CD4-positive, alpha-beta T cell treated with Interleukin-6 at 100 ng/mL for 8 hours (primary cell): ENCODE results near the gene CMA1.
"Not testable (repeated sequence)": the region's sequence is repeated elsewhere in the genome, so short reads cannot be mapped to it uniquely, and the experiment has no call there.

Experiments used
- DNase-seq: peaks from one replicate; pipeline ENCODE4 v3.0.0-alpha.2; 2020; ENCODE audit warnings: mixed read lengths, low spot score

The CMA1 gene, protein sequence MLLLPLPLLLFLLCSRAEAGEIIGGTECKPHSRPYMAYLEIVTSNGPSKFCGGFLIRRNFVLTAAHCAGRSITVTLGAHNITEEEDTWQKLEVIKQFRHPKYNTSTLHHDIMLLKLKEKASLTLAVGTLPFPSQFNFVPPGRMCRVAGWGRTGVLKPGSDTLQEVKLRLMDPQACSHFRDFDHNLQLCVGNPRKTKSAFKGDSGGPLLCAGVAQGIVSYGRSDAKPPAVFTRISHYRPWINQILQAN

DNA sequence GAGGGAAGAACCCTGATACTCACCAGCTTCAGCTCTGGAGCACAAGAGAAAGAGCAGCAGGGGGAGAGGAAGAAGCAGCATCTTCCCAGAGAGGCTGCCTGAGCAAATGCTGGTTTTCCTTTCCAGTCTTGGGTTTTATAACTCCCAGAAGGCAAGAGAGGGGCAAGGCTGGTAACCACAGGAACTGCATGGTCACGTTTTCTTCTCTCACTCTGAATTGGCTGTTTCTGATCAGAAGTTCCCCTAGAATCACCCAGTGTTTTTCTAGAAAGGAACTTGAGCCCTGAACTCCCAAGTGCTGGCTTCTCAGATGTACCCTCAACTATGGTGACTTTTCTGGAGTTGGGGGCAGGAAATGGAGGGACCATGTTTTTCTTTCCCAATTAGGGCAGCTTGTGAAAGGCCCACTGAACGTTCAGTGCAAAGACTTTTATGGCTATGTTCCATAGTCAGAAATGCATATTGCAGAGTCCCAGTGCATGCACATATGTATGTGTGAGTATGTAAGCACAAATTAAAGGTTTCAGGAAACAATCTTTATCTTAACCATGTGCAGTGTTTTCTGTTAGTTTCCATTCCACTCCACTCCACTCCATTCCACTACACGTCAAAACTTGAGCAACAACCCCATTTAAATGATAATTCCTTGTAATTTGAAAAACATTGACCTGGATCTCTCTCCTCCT, at the start of gene CMA1:
Gene CMA1, minus strand, starts transcription at position 111 of the 686 bp plus-strand sequence. Its CDS starts 30 bp downstream, at position 81.
- DNase-seq, result no peak

DNA sequence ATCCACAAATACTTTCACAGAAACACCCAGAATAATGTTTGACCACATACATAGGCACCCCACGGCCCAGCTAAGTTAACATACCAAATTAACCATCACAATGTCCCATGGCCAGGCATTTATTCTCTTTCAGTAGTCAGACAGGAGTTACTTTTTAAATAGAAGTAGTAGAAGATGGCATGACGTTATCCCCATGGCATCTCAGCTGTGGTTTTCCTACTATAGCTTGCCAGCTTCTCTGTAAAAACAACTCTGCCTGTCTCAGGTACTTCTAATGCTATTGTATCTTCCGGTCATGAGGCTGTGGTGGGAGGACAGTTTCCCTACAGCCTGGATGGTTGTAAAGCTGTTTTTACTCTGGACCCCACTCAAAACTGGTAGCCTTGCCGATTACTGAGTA, 48.7 kb upstream of the CMA1 start:
- no peak for DNase-seq

DNA sequence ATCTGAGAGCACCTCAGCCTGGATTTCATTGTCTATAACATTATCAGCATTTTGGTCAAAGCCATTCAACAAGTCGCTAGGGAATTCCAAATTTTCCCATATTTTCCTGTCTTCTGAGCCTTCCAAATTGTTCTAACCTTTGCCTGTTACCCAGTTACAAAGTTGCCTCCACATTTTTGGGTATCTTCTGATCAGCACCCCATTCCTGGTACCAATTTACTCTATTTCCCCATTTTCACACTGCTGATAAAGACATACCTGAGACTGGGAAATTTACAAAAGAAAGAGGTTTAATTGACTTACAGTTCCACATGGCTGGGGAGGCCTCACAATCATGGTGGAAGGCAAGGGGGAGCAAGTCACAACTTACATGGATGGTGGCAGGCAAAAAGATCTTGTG, 41.0 kb upstream of the CMA1 start:
- DNase-seq, result not testable (repeated sequence)

DNA sequence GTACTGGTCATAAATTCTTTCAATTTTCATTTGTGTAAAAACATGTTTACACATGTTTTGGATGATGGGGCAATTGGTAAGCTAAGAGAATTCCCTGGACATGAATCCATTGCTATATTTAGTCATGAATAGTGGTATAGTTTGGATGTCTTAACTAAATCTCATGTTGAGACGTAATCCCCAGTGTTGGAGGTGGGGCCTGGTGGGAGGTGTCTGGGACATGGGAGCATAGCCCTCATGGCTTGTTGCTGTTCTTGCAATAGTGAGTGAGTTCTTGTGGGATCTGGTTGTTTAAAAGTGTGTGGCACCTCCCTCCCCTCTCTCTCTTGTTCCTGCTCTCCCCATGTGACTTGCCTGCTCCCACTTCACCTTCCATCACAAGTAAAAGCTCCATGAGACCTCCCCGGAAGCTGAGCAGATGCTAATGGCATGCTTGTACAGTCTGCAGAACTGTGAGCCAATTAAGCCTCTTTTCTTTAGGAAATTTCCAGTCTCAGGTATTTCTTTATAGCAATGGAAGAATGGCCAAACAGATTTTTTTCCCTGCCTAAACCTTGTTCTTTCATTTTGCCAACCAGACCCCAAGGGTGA, 34.4 kb upstream of the CMA1 start:
- no peak for DNase-seq

DNA sequence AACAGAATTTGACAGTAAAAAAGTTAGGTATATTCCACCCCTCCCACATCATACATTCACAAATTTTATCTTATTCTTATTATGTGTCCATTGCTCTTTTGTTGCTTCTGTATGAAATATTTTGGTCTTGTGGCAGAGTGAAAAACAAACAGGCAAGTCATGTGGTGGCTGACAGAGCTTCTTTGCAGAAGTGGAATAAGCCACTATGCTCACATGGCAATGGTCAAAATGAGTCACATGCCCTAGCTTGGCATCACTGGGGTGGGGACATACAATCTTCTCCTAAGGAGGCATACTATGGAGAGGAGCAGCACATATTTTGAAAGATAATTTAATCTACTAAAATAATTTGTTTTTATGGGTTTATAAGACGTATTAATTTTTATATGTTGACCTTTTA, 27.7 kb upstream of the CMA1 start:
- DNase-seq, result no peak

DNA sequence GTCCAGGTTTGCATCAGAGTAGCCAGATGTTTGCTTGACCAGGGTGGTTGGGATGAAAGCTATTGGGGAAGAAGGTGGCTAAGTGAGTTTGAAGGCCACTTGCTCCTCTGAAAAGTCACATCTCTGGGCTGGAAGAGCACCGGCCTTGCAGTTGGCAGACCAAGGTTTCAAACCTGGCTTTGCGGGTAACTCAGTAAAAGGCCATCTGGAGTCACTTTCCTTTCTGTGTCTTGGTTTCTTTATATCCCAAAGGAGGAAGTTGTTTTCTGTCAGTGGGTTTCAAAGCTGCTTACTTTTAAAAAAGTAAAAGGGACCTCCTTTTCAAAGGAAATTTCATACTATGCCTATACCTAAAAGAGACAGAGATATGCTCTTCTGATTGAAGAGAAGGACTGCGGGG, 26.2 kb upstream of the CMA1 start:
- no peak for DNase-seq

DNA sequence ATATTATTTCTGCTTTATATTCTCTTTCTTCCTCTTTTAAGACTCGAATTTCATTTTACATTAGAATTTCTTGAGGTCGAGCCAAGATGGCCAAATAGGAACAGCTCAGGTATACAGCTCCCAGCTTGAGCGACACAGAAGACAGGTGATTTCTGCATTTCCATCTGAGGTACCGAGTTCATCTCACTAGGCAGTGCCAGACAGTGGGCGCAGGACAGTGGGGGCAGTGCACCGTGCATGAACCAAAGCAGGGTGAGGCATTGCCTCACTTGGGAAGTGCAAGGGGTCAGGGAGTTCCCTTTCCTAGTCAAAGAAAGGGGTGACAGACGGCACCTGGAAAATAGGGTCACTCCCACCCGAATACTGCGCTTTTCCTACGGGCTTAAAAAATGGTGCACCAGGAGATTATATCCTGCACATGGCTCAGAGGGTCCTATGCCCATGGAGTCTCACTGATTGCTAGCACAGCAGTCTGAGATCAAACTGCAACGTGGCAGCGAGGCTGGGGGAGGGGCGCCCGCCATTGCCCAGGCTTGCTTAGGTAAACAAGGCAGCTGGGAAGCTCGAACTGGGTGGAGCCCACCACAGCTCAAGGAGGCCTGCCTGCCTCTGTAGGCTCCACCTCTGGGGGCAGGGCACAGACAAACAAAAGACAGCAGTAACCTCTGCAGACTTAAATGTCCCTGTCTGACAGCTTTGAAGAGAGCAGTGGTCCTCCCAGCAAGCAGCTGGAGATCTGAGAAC, 18.0 kb upstream of the CMA1 start:
- DNase-seq, result not testable (repeated sequence)

DNA sequence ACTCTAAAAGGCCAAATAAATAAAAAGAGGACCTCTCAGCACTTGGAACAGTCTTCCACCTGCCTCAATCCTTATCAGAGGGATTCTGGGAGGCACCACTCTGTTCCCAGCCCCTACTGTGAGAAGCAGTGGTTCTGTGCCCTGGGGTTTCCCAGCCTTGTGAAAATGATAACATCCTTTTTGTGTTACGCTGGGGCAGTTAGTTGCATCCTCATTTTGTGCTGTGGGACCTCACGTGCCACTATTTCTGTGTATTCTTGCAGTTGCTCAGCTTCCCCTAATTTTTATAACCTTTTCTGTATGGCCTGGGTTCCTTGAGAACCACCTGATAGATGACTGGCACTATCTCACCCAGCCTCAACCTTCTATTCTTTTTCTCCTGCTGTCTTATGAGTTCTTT, 10.8 kb upstream of the CMA1 start:
- no peak for DNase-seq

DNA sequence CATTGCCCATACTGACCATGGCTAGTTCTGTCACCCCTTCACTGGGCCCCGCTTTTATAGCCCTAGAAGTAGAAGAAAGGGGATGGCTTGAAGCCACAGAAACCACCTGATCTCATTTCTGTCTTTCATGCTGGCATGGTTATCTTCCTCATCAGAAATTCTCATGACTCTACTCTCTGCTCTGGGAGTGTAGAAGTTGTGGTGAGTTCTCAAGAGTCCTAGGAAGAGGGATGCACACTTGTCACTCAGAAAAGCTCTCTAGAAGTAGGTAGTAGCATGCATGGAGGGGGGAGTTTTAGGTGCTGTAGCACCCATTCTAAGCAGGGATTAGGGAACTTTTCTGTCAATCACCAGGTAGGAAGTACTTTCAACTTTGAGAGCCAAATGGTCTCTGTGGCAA, 6.1 kb upstream of the CMA1 start:
- no peak for DNase-seq

DNA sequence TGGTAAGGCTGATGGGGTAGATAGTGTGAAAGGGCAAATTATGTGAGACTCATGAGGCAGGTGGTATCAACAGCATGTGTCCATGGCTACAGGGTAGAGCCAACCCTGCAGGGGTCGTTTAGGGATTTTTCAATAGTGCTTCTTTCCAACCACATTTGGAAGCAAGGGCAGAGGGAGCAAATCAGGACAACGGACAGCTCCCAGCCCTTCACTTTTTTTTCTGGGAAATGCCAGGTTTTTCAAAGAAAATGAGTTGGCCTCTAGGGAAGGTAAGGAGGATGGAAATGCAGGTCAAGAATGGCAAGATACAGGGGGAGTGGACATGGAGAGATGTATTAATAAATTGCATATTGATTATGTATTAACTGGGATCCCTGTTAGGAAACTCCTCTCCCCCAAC, 4.9 kb upstream of the CMA1 start:
- no peak for DNase-seq

DNA sequence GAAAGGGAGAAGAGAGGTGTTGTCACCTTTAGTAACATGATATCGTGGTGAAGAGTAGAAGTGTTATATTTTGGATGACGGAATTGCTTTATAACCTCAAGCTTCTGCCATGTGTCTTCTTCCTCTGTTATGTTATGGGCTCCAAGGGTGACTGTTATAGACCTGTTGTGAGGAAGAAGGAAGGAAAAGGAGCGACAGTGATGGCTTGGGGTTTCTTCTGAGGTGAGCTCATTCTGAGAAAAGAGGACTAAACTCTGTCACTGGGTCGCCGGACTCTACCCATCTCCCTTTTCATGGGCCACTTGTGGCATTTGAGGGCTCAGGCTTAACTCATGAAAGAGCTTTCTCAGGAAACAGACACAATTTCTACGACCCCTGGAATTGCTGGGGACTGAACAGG, 1.6 kb downstream of the CMA1 start:
- DNase-seq, result no peak

DNA sequence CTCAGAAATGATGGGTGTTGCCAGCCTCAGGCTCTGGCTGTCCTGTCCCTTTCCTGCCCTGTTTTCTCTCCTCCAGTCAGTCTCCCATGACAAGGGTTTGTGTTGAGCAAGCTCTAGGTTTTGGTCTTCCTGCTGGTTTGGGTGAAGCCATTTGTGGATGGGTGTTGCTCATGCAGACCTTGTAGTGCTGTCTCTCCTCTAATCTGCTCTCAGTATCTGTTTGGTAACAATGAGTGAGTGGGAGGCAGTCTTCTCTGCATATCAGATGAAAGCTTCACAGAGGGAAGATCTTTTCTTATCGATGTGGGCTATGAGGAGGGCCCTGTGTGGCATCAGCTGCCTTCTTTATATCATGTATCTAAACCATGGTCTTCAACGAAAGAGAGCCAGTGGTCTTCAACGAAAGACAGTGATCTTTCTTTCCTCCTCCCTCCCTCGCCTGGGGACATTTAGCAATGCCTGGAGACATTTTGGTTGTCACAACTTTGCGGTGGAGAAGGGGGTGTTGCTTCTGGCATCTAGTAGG, 3.6 kb downstream of the CMA1 start:
- no peak for DNase-seq

DNA sequence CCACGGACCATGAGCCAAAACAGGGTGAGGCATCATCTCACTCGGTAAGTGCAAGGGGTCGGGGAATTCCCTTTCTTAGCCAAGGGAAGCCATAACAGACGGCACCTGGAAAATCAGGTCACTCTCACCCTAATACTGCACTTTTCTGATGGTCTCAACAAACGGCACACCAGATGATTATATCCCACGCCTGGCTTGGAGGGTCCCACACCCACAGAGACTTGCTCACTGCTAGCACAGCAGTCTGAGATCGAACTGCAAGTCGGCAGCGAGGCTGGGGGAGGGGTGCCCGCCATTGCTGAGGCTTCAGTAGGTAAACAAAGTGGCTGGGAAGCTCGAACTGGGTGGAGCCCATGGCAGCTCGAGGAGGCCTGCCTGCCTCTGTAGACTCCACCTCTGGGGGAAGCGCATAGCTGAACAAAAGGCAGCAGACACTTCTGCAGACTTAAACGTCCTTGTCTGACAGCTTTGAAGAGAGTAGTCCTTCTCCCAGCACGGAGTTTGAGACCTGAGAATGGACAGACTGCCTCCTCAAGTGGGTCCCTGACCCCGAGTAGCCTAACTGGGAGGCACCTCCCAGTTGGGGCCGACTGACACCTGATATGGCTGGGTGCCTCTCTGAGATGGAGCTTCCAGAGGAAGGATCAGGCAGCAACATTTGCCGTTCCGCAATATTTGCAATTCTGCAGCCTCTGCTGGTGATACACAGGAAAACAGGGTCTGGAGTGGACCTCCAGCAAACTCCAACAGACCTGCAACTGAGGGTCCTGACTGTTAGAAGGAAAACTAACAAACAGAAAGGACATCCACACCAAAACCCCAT, 16.3 kb downstream of the CMA1 start:
- DNase-seq, result not testable (repeated sequence)

DNA sequence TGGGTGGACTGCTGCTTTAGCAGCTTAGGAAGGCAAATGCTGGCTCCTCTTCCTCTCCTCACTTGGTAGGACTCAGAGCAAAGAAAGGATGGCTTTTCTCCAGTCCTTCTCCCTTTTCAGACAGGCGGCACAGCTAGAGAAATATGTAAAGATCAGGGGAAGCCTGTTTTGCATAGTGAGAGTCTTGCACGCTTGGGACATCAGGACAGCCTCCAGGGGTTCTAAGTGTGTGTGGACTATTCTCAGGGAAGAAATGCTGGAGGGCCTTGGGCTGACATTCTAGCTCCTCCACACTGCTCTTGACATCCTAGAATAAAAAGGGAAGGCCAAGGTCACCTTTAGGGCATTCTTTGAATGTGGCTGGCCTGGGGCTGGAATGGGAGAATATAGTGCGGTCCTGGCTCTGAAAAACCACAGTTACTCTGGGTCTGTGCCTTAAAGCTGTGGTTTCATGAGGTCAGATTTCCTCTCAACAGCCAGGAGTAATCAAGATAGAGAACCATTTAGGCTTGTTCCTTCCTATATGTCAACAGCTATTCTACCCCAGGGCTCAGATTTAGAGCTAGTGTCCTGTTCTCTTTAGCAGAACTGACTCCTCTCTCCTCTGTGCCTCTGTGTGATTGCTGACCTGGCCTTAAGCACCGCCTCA, 24.3 kb downstream of the CMA1 start:
- DNase-seq, result peak; percentile 39

DNA sequence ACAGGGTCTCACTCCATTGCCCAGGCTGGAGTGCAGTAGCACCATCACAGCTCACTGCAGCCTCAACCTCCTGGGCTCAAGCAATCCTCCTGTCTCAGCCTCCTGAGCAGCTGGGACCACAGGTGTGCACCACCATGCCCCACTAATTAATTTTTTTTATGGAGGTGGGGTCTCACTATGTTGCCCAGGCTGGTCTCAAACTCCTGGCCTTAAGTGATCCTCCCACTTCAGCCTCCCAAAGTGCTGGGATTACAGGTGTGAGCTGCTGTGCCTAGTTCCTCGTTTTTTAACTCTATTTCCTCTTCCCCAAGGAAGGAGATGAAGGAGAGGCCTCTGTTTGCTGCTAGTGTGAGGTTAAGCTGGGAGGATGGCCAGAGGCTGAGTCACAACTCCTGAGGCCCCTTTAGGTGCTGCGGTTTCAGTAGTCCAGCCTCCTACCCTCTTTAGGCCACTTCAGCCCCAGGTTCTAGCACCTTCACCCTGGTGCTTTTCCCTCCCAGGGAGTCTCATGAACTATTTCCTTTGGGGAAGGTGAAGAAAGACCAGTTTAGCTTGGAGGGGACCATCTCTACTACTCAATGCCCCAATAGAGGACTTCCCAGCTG, 25.3 kb downstream of the CMA1 start:
- not testable (repeated sequence) for DNase-seq

DNA sequence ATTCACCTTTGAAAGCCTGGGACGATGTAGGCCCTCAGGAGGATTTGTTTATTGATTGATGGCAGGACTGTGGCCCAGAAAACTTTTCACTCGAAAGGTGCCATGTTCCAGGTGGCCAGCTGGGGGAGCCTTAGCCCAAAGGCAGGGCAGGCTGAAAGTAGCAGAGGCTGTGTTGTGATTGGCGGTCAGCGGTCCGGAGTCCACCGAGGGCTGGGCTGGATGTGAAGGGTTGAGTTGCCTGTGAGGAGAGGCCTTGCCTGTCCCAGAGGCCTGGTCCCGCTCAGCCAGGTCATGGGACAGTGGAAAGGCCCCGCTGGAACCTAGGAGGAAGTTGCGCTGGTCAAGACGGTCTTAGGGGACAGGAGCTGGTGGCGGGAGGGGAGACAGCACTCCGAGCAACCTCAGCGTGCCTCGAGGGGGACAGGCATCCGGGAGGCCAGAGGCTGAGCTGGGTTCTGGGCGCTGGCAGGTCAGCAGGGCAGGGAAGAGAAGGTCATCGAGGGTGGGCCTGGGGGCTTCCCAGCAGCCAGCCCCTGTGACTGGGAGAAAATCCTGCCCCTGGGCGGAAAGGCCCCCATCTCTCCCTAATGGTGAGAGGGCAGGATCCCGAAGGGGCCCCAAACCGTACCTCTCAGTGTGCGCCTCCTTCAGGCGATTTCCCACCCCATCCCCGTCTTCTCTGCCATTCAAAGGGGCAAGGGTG, 26.3 kb downstream of the CMA1 start:
- DNase-seq, result peak; percentile 45

DNA sequence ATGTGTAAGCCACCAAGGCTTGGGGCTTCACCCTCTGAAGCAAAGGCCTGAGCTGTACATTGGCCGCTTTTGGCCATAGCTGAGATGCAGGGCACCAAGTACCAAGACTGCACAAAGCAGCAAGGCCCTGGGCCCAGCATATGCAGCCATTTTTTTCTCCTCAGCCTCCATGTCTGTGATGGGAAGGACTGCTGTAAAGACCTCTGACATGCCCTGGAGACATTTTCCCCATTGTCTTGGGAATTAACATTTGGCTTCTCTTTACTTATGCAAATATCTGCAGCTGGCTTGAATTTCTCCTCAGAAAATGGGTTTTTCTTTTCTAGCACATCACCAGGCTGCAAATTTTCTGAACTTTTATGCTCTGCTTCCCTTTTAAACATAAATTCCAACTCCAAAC, 28.1 kb downstream of the CMA1 start:
- not testable (repeated sequence) for DNase-seq

DNA sequence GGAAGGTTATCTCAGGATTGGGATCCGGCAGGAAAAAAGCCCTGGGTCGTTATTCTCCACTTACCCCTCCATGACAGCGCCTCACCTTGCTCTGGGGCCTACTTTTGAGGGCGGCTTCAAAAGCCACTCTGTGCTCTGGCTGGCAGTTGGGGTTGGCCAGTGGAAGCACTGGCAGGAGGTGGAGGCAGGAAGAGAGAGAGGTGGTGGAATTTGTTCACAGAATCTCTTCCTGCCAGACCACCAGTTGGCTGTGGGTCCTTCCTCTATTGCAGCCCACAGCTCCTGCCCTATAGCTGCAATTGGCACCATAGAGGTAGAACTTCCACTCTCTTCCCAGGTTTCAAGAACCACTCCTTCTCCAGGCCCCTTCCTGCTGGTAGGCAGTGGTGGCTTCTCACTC, 32.8 kb downstream of the CMA1 start:
- no peak for DNase-seq

DNA sequence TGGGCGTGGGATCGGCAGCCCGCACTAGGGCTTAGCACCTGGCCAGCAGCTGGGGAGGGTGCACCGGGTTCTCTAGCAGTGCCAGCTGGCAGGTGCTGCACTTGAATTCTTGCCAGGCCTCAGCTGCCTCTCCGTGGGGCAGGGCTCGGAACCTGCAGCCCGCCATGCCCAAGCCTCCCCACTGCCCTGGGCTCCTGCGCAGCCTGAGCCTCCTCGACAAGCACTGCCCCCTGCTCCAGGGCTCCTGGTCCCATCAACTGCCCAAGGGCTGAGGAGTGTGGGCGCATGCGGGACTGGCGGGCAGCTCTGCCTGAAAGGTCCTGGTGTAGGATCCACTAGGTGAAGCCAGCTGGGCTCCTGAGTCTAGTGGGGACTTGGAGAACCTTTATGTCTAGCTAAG, 34.9 kb downstream of the CMA1 start:
- DNase-seq, result no peak

DNA sequence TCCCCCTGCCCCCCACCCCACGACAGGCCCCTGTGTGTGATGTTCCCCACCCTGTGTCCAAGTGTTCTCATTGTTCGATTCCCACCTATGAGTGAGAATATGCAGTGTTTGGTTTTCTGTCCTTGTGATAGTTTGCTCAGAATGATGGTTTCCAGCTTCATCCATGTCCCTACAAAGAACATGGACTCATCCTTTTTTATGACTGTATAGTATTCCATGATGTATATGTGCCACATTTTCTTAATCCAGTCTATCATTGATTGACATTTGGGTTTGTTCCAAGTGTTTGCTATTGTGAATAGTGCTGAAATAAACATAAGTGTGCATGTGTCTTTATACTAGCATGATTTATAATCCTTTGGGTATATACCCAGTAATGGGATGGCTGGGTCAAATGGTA, 37.6 kb downstream of the CMA1 start:
- DNase-seq, result not testable (repeated sequence)
